Measurements from ENCODE around the gene RTL10. TPM values are rescaled to one million over a fixed set of nuclear protein-coding genes. Genes with fewer than 3 reads are reported as not detected.

Gene RTL10
- polyA plus RNA-seq, 1 donor from 2014 or later = 11.7 TPM

GRCh38 chr22:19851291-19852176 lies 3.1 kb downstream of the RTL10 start:
- H3K9me3 ChIP-seq (ENCODE audit: low read length) = no peaks in the 10 kb centered on the region
- no peak overlapping the region for H3K27ac ChIP-seq (ENCODE audit: low read length)
- no peaks in the 10 kb centered on the region for H3F3A ChIP-seq (ENCODE audit: insufficient read depth, low read length, poor library complexity, severe bottlenecking)
- H3K36me3 ChIP-seq (ENCODE audit: insufficient read depth, low read length) = no peaks in the 10 kb centered on the region
- no peak overlapping the region for H3K4me3 ChIP-seq (ENCODE audit: low read length)
- TF ChIP-seq EZH2 (IDR thresholded peaks at IDR 0.05; ENCODE audit: borderline replicate concordance, insufficient read depth, low read length, poor library complexity, severe bottlenecking) (no peak), MXI1 (conservative IDR thresholded peaks at IDR 0.05; ENCODE audit: poor library complexity, severe bottlenecking) (no peak), REST (IDR thresholded peaks at IDR 0.05; ENCODE audit: borderline replicate concordance) (no peak), SMC3 (conservative IDR thresholded peaks at IDR 0.05; ENCODE audit: poor library complexity) (no peak), POLR2AphosphoS5 (IDR thresholded peaks at IDR 0.05) (no peak), EP300 (conservative IDR thresholded peaks at IDR 0.05; ENCODE audit: poor library complexity, severe bottlenecking) (no peak), RAD21 (conservative IDR thresholded peaks at IDR 0.05) (no peak), TAF1 (IDR thresholded peaks at IDR 0.05; ENCODE audit: low read depth) (no peak), CTCF (IDR thresholded peaks at IDR 0.05; ENCODE audit: poor library complexity, severe bottlenecking) (no peak)
- H3K4me2 ChIP-seq (ENCODE audit: low read length) = no peak overlapping the region
- H3K9me2 ChIP-seq (ENCODE audit: insufficient read depth, low read length) = no peaks in the 10 kb centered on the region
- H3K27me3 ChIP-seq (ENCODE audit: insufficient read depth, low read depth, low read length) = no peaks in the 10 kb centered on the region
- no peaks in the 10 kb centered on the region for H4K20me1 ChIP-seq (ENCODE audit: insufficient read depth)
- no peak overlapping the region for H2AFZ ChIP-seq (ENCODE audit: low read depth, low read length)
- H3K79me2 ChIP-seq (replicated peaks; ENCODE audit: insufficient read depth, low read length) = peaks cover 32% of the 10 kb centered on the region
- no peak overlapping the region for H3K9ac ChIP-seq (ENCODE audit: low read length)

- Histone ChIP-seq H3K79me2 (replicated peaks; ENCODE audit: insufficient read depth, low read length) (peaks cover 28% of the 10 kb centered on the region), H3F3A (ENCODE audit: insufficient read depth, low read length, poor library complexity, severe bottlenecking) (no peaks in the 10 kb centered on the region), H3K9me3 (ENCODE audit: low read length) (no peaks in the 10 kb centered on the region), H3K4me3 (ENCODE audit: low read length) (no peak overlapping the region), H3K9ac (ENCODE audit: low read length) (no peak overlapping the region), H3K4me2 (ENCODE audit: low read length) (no peak overlapping the region), H3K36me3 (ENCODE audit: insufficient read depth, low read length) (no peaks in the 10 kb centered on the region), H3K27ac (ENCODE audit: low read length) (no peak overlapping the region), H4K20me1 (ENCODE audit: insufficient read depth) (no peaks in the 10 kb centered on the region), H3K9me2 (ENCODE audit: insufficient read depth, low read length) (no peaks in the 10 kb centered on the region), H2AFZ (ENCODE audit: low read depth, low read length) (no peak overlapping the region), H3K27me3 (ENCODE audit: insufficient read depth, low read depth, low read length) (no peaks in the 10 kb centered on the region)
- TF ChIP-seq RAD21 (conservative IDR thresholded peaks at IDR 0.05) (no peak), REST (IDR thresholded peaks at IDR 0.05; ENCODE audit: borderline replicate concordance) (no peak), EP300 (conservative IDR thresholded peaks at IDR 0.05; ENCODE audit: poor library complexity, severe bottlenecking) (no peak), MXI1 (conservative IDR thresholded peaks at IDR 0.05; ENCODE audit: poor library complexity, severe bottlenecking) (no peak), TAF1 (IDR thresholded peaks at IDR 0.05; ENCODE audit: low read depth) (no peak), EZH2 (IDR thresholded peaks at IDR 0.05; ENCODE audit: borderline replicate concordance, insufficient read depth, low read length, poor library complexity, severe bottlenecking) (no peak), POLR2AphosphoS5 (IDR thresholded peaks at IDR 0.05) (no peak), SMC3 (conservative IDR thresholded peaks at IDR 0.05; ENCODE audit: poor library complexity) (no peak), CTCF (IDR thresholded peaks at IDR 0.05; ENCODE audit: poor library complexity, severe bottlenecking) (no peak)
Observed at GRCh38 chr22:19850763-19851109, 3.9 kb downstream of the RTL10 start.
